Loucy (cell line): Measurements from ENCODE around the gene DCP1B.

ENCODE experiments used
- H2AFZ ChIP-seq: fragments of 200-600 bp; sonication (generic); 2 replicates; pipeline ENCODE4 v1.6.0; 2016; ENCODE audit warnings: antibody characterized with exemption, mild to moderate bottlenecking, low read length, moderate library complexity
- H3F3A ChIP-seq: fragments of 200-600 bp; 2 replicates; pipeline ENCODE4 v1.6.0; 2016; ENCODE audit warnings: antibody characterized with exemption, low read depth, mild to moderate bottlenecking
- H3K27me3 ChIP-seq: fragments of 200-600 bp; sonication (generic); 2 replicates; pipeline ENCODE4 v1.6.1; 2014; ENCODE audit warnings: low read length, mild to moderate bottlenecking; ENCODE audit not compliant: insufficient read depth, poor library complexity, severe bottlenecking
- H3K36me3 ChIP-seq: fragments of 200-600 bp; sonication (generic); 2 replicates; pipeline ENCODE4 v1.6.1; 2016; ENCODE audit warnings: low read length; ENCODE audit not compliant: insufficient read depth
- H3K4me1 ChIP-seq: fragments of 200-600 bp; sonication (generic); 2 replicates; pipeline ENCODE4 v1.5.1; 2014; ENCODE audit warnings: low read length, mild to moderate bottlenecking; ENCODE audit not compliant: insufficient read depth, poor library complexity, severe bottlenecking
- H3K4me2 ChIP-seq: fragments of 200-600 bp; sonication (generic); 2 replicates; pipeline ENCODE4 v1.6.0; 2014; ENCODE audit warnings: antibody characterized with exemption, low read length, low read depth, mild to moderate bottlenecking; ENCODE audit not compliant: poor library complexity, severe bottlenecking
- H3K4me3 ChIP-seq: fragments of 200-600 bp; sonication (generic); 2 replicates; pipeline ENCODE4 v1.5.1; 2014; ENCODE audit warnings: low read length, mild to moderate bottlenecking, mixed read lengths; ENCODE audit not compliant: poor library complexity, severe bottlenecking
- H3K79me2 ChIP-seq: fragments of 200-600 bp; sonication (generic); 2 replicates; pipeline ENCODE4 v1.6.1; 2014; ENCODE audit warnings: low read length; ENCODE audit not compliant: insufficient read depth
- H3K9ac ChIP-seq: fragments of 200-600 bp; sonication (generic); 2 replicates; pipeline ENCODE4 v1.6.0; 2014; ENCODE audit warnings: mild to moderate bottlenecking, low read depth, low read length, moderate library complexity; ENCODE audit not compliant: poor library complexity, severe bottlenecking
- H3K9me2 ChIP-seq: fragments of 200-600 bp; sonication (generic); replicated peaks from 2 replicates; pipeline ENCODE4 v1.6.1; 2016; ENCODE audit warnings: low read depth, low read length, mixed read lengths
- H3K9me3 ChIP-seq: fragments of 200-600 bp; sonication (generic); 2 replicates; pipeline ENCODE4 v1.6.1; 2014; ENCODE audit warnings: mild to moderate bottlenecking, antibody characterized with exemption, low read length, low read depth; ENCODE audit not compliant: insufficient read depth
- H4K20me1 ChIP-seq: fragments of 200-600 bp; sonication (generic); 2 replicates; pipeline ENCODE4 v1.6.0; 2014; ENCODE audit warnings: antibody characterized with exemption, low read length, mild to moderate bottlenecking; ENCODE audit not compliant: insufficient read depth, poor library complexity, severe bottlenecking
- CTCF ChIP-seq: fragments of 200-600 bp; sonication (generic); conservative IDR thresholded peaks from 2 replicates; pipeline ENCODE4 v1.5.1; 2014; ENCODE audit warnings: mild to moderate bottlenecking, antibody characterized with exemption, low read length
- EZH2phosphoT487 ChIP-seq: fragments of 200-600 bp; IDR thresholded peaks from 2 replicates; pipeline ENCODE4 v1.6.1; 2018; ENCODE audit warnings: antibody characterized with exemption, mild to moderate bottlenecking, moderate library complexity, borderline replicate concordance

Gene DCP1B

GRCh38 chr12:1906579-1906978 lies 97.7 kb downstream of the DCP1B start:
- Histone ChIP-seq H3K4me2 (no peak overlapping the region), H3K36me3 (no peaks in the 10 kb centered on the region), H3F3A (no peaks in the 10 kb centered on the region), H3K4me1 (no peaks in the 10 kb centered on the region), H4K20me1 (no peaks in the 10 kb centered on the region), H3K9me3 (0 out of 2 replicates have a peak, but pooled peaks cover 9% of the 10 kb centered on the region), H3K9me2 (no peaks in the 10 kb centered on the region), H2AFZ (no peak overlapping the region), H3K4me3 (no peak overlapping the region), H3K79me2 (no peaks in the 10 kb centered on the region), H3K9ac (no peak overlapping the region), H3K27me3 (no peaks in the 10 kb centered on the region)
- TF ChIP-seq EZH2phosphoT487 (no peak), CTCF (no peak)

- Histone ChIP-seq H3F3A (no peaks in the 10 kb centered on the region), H3K9me2 (no peaks in the 10 kb centered on the region), H3K36me3 (no peaks in the 10 kb centered on the region), H3K27me3 (no peaks in the 10 kb centered on the region), H3K4me1 (no peaks in the 10 kb centered on the region), H4K20me1 (no peaks in the 10 kb centered on the region), H3K9me3 (0 out of 2 replicates have a peak, but pooled peaks cover 9% of the 10 kb centered on the region), H3K9ac (no peak overlapping the region), H3K4me3 (no peak overlapping the region), H3K4me2 (no peak overlapping the region), H2AFZ (no peak overlapping the region), H3K79me2 (no peaks in the 10 kb centered on the region)
- TF ChIP-seq EZH2phosphoT487, result no peak
- TF ChIP-seq CTCF, result no peak
These were observed 99.4 kb downstream of the DCP1B start for GRCh38 chr12:1904875-1905274.

- no peak overlapping the region for H3K9ac ChIP-seq
- H3K9me2 ChIP-seq, result no peaks in the 10 kb centered on the region
- no peak overlapping the region for H3K4me2 ChIP-seq
- no peak overlapping the region for H3K4me3 ChIP-seq
- no peak for TF ChIP-seq CTCF
- no peak for TF ChIP-seq EZH2phosphoT487
- H3K79me2 ChIP-seq, result no peaks in the 10 kb centered on the region
- no peaks in the 10 kb centered on the region for H3F3A ChIP-seq
- peaks cover 8% of the 10 kb centered on the region; the same call in 1 of the 2 replicates for H3K9me3 ChIP-seq
- H3K36me3 ChIP-seq, result no peaks in the 10 kb centered on the region
- no peak overlapping the region for H2AFZ ChIP-seq
- no peaks in the 10 kb centered on the region for H3K4me1 ChIP-seq
- no peaks in the 10 kb centered on the region for H3K27me3 ChIP-seq
- H4K20me1 ChIP-seq, result no peaks in the 10 kb centered on the region
These were observed 107.3 kb downstream of the DCP1B start for GRCh38 chr12:1896964-1897363.
